PFSK-1 (cell line): ENCODE measurements around the gene HOTAIR.

Source experiments
- POLR2AphosphoS5 ChIP-seq: IDR thresholded peaks from 2 replicates; pipeline ENCODE4 v1.6.1; 2012; ENCODE audit warnings: low read depth, mild to moderate bottlenecking, control low read depth, low read length, moderate library complexity
- SIN3A ChIP-seq: IDR thresholded peaks from 2 replicates; pipeline ENCODE4 v1.6.1; 2012; ENCODE audit warnings: mild to moderate bottlenecking, low read length, moderate library complexity, borderline replicate concordance; ENCODE audit not compliant: insufficient read depth
- TF ChIP-seq, protein P1 (sequence below), 2 experiments: IDR thresholded peaks; 2 replicates each; pipeline versions ENCODE4 v1.6.1 to v1.8.0; 2011 to 2012; ENCODE audit warnings: low read depth in 2 of 2, low read length in 2 of 2, control low read depth in 1 of 2, inconsistent platforms in 1 of 2, mild to moderate bottlenecking in 1 of 2, moderate library complexity in 1 of 2; ENCODE audit not compliant: insufficient read depth in 1 of 2

DNA sequence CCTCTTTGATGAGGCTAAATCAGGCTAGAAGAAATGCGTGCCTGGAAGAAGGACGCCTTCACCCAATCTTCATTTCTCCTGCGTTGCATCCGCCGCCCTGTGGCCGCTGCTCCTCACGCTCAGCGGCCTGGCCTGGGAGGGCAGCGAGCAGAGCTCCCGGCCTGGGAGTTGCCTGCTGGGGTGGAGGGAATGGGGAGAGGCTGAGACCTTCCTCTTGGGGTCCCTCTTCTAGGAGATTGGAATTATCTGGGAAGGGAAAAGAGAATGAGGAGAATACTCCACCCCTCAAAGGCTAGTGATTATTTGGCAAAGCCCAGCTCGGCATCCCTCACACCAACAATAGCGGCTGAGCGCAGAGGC is 22.4 kb downstream of the HOTAIR start:
- TF ChIP-seq POLR2AphosphoS5 (no peak), SIN3A (no peak)
- TF ChIP-seq, protein P1, sequence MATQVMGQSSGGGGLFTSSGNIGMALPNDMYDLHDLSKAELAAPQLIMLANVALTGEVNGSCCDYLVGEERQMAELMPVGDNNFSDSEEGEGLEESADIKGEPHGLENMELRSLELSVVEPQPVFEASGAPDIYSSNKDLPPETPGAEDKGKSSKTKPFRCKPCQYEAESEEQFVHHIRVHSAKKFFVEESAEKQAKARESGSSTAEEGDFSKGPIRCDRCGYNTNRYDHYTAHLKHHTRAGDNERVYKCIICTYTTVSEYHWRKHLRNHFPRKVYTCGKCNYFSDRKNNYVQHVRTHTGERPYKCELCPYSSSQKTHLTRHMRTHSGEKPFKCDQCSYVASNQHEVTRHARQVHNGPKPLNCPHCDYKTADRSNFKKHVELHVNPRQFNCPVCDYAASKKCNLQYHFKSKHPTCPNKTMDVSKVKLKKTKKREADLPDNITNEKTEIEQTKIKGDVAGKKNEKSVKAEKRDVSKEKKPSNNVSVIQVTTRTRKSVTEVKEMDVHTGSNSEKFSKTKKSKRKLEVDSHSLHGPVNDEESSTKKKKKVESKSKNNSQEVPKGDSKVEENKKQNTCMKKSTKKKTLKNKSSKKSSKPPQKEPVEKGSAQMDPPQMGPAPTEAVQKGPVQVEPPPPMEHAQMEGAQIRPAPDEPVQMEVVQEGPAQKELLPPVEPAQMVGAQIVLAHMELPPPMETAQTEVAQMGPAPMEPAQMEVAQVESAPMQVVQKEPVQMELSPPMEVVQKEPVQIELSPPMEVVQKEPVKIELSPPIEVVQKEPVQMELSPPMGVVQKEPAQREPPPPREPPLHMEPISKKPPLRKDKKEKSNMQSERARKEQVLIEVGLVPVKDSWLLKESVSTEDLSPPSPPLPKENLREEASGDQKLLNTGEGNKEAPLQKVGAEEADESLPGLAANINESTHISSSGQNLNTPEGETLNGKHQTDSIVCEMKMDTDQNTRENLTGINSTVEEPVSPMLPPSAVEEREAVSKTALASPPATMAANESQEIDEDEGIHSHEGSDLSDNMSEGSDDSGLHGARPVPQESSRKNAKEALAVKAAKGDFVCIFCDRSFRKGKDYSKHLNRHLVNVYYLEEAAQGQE (IDR thresholded peaks at IDR 0.05; ENCODE audit: insufficient read depth in 1 of 2, low read depth in 2 of 2, low read length in 2 of 2), result no peak
